Aorta (tissue), 5 donors: ENCODE results near the gene PKP2. TPM values are rescaled to one million over a fixed set of nuclear protein-coding genes. Genes with fewer than 3 reads are reported as not detected.
A peak's percentile ranks its signal among the peaks of the same experiment; 100 is the strongest.

ENCODE experiments used
- ATAC-seq: fragments of 200-7000 bp; cut with Tn5 transposase; one replicate; pipeline ENCODE4 v1.9.1; 2022; ENCODE audit warnings: moderate library complexity; ENCODE audit not compliant: low FRiP score
- DNase-seq, 2 donors: peaks; one replicate each; pipeline ENCODE4 v3.0.0-alpha.2; 2020
- H3K27ac ChIP-seq, 2 donors: one replicate each; pipeline ENCODE4 v1.5.1; 2013; ENCODE audit warnings: low read length in 2 of 2, mild to moderate bottlenecking in 2 of 2, moderate library complexity in 2 of 2, control low read depth in 1 of 2, inconsistent platforms in 1 of 2, low read depth in 1 of 2
- H3K27me3 ChIP-seq, 2 donors: one replicate each; pipeline ENCODE4 v1.6.1; 2013; ENCODE audit warnings: control low read depth in 1 of 2, low read length in 1 of 2, mild to moderate bottlenecking in 1 of 2, moderate library complexity in 1 of 2; ENCODE audit not compliant: insufficient read depth in 2 of 2, control insufficient read depth in 1 of 2
- H3K36me3 ChIP-seq, 2 donors: one replicate each; pipeline ENCODE4 v1.6.1; 2013; ENCODE audit warnings: control low read depth in 1 of 2, low read length in 1 of 2, mild to moderate bottlenecking in 1 of 2; ENCODE audit not compliant: insufficient read depth in 2 of 2, control insufficient read depth in 1 of 2
- H3K4me1 ChIP-seq, 2 donors: one replicate each; pipeline ENCODE4 v1.6.1; 2013; ENCODE audit warnings: low read length in 2 of 2, control low read depth in 1 of 2, mild to moderate bottlenecking in 1 of 2, moderate library complexity in 1 of 2; ENCODE audit not compliant: insufficient read depth in 2 of 2, control insufficient read depth in 1 of 2
- H3K4me3 ChIP-seq, 2 donors: one replicate each; pipeline ENCODE4 v1.5.1; 2013; ENCODE audit warnings: low read length in 2 of 2, control low read depth in 1 of 2, mild to moderate bottlenecking in 1 of 2
- H3K9me3 ChIP-seq: one replicate; pipeline ENCODE4 v1.6.1; 2013; ENCODE audit warnings: mild to moderate bottlenecking, low read length; ENCODE audit not compliant: control insufficient read depth
- WGBS, 2 donors: extraction: QIAGEN DNeasy Blood & Tissue Kit; methylation state at CpG; one replicate each; pipeline ENCODE4 v1.1.7; 2013; 5-methylcytosine and 5-hydroxymethylcytosine counted together
- intact Hi-C, 2 donors: fragments of 100-400 bp; cut with DNase I; formaldehyde crosslinking; loops; one replicate each; pipeline versions ENCODE4 v1.14.2 to v1.15.0; 2022
- polyA plus RNA-seq, 2 donors: library from polyadenylated mRNA; stranded (reverse); fragments of 200-250 nt; gene quantifications; one replicate each; pipeline ENCODE4 v1.2.3, GENCODE V29; 2013
- total RNA-seq, 2 donors: library from RNA; stranded (reverse); fragmentation: NEBNext Ultra II Directional; extraction: Animal tissue kit (Norgen Biotek cat#: 25700); gene quantifications; one replicate each; pipeline ENCODE4 v1.2.1, GENCODE V29; 2021
- donor health status: healthy with polysubstance abuse.
- donor health status: Bipolar disorder and iron deficiency.
- donor health status: DM: no; HTN: no; CAD: no.
- donor health status: DM: no; HTN: no; CAD: no.
- donor health status: DM: yes; HTN: yes; CAD: no.

Gene PKP2
- total and polyA plus RNA-seq, 4 donors, result 0.38 to 4.4 (median 1.1) TPM

- H3K27me3 ChIP-seq, result no peaks in the 10 kb centered on the region
Measured at GRCh38 chr12:32755051-32755653, 141.4 kb downstream of the PKP2 start.

GRCh38 chr12:32754111-32754510, 142.5 kb downstream of the PKP2 start:
- Histone ChIP-seq H3K27me3 (no peaks in the 10 kb centered on the region), H3K4me1 (peaks cover 0 to 4% of the 10 kb centered on the region in 2 donors), H3K4me3 (no peak overlapping the region), H3K27ac (no peak overlapping the region), H3K9me3 (no peaks in the 10 kb centered on the region), H3K36me3 (no peaks in the 10 kb centered on the region)
- WGBS, 2 donors, result 54 to 57% methylated on average over 2 of the region's 2 CpGs
- intact Hi-C loops, result no loop called here
- DNase-seq (no peak), ATAC-seq (no peak)

More at GRCh38 chr12:32755051-32755653, 141.4 kb downstream of the PKP2 start:
- Histone ChIP-seq H3K36me3 (no peaks in the 10 kb centered on the region), H3K9me3 (no peaks in the 10 kb centered on the region), H3K4me1 (peaks cover 0 to 4% of the 10 kb centered on the region in 2 donors), H3K4me3 (peak overlapping the region; percentile 54 to 79), H3K27ac (peak overlapping the region in 1 of 2 donors; percentile 60)
- 0% methylated on average over 40 of the region's 40 CpGs for WGBS, 2 donors
- DNase-seq (peak; percentile 81 to 87), ATAC-seq (peak; percentile 76)
- intact Hi-C loops, result loop anchor here (5.0 kb wide), 1 partner anchor 1267 kb away; the partner anchor contains the start of gene ALG10 (in 2 of the 2)

DNA sequence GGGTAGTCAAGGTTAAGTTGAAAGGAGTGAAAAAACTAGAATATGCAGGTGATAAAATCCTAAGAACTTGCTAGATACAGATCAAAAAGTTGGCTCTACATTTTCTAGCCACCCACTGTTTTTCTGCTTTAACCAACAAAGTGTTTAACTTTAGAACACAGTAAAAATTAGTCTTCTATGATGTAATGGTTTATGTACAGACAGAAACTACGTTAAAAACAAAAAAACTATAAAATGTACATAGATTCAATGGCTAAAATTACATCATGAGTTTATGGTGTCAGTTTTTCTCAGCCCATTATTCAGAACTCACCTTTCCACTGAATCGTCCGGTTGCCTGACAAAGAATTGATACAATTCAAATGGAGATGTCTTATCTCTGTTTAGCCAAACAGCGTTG, 143.0 kb downstream of the PKP2 start:
- intact Hi-C loops, result no loop called here
- Histone ChIP-seq H3K36me3 (no peaks in the 10 kb centered on the region), H3K9me3 (no peaks in the 10 kb centered on the region), H3K27ac (no peak overlapping the region), H3K27me3 (no peaks in the 10 kb centered on the region), H3K4me1 (peaks cover 0 to 4% of the 10 kb centered on the region in 2 donors), H3K4me3 (no peak overlapping the region)
- WGBS, 2 donors, result 60 to 67% methylated on average over 4 of the region's 4 CpGs
- ATAC-seq (no peak), DNase-seq (no peak)

- Histone ChIP-seq H3K27me3 (no peaks in the 10 kb centered on the region), H3K9me3 (no peaks in the 10 kb centered on the region), H3K27ac (no peak overlapping the region), H3K4me1 (no peaks in the 10 kb centered on the region), H3K36me3 (peaks cover 0 to 4% of the 10 kb centered on the region in 2 donors), H3K4me3 (no peak overlapping the region)
- ATAC-seq (no peak), DNase-seq (no peak)
- intact Hi-C loops, result no loop called here
- WGBS, 2 donors, result 94 to 95% methylated on average over 2 of the region's 2 CpGs
Measured at GRCh38 chr12:32743264-32743663, 153.3 kb downstream of the PKP2 start.

- Histone ChIP-seq H3K36me3 (peaks cover 0 to 4% of the 10 kb centered on the region in 2 donors), H3K4me1 (no peaks in the 10 kb centered on the region), H3K4me3 (no peak overlapping the region), H3K9me3 (no peaks in the 10 kb centered on the region), H3K27me3 (no peaks in the 10 kb centered on the region), H3K27ac (no peak overlapping the region)
- intact Hi-C loops, result no loop called here
- ATAC-seq, result no peak
- WGBS, 2 donors, result 91 to 93% methylated on average over 10 of the region's 10 CpGs
- no peak for DNase-seq
Measured at GRCh38 chr12:32742133-32742532, 154.4 kb downstream of the PKP2 start.

Other genes with a start within 250 kb of the PKP2 start
- gene DNM1L, start 217.5 kb downstream of the PKP2 start, total RNA-seq, result 10 to 100 TPM; 68.8 to 92.5 TPM
- gene DNM1L, start 217.5 kb downstream of the PKP2 start, polyA plus RNA-seq, result 10 to 100 TPM; 20.4 to 36.8 TPM
- 10 to 100 TPM in 1 of 2 donors, 1 to 10 TPM in 1; 7.0 to 11.5 TPM for gene YARS2, start 140.9 kb downstream of the PKP2 start, total RNA-seq
- 1 to 10 TPM; 4.1 to 5.7 TPM for gene YARS2, start 140.9 kb downstream of the PKP2 start, polyA plus RNA-seq